Transverse colon (tissue), 4 donors: ENCODE measurements around the gene TBX6.
A peak's percentile ranks its signal among the peaks of the same experiment; 100 is the strongest.

ENCODE experiments used
- CTCF ChIP-seq, 5 experiments: fragments of 200-600 bp in 3 of 5; fragments of 450-650 bp in 2 of 5; sonication (generic) in 3 of 5; IDR thresholded peaks; 1 replicate in 2 of 5; 2 replicates in 3 of 5; pipeline ENCODE4 v1.5.1; 2016 to 2017; ENCODE audit warnings: antibody characterized with exemption in 5 of 5, inconsistent platforms in 3 of 5, mild to moderate bottlenecking in 2 of 5, moderate library complexity in 1 of 5
- POLR2AphosphoS5 ChIP-seq, 3 donors: sonication (generic); formaldehyde crosslinking; IDR thresholded peaks; one replicate each; pipeline ENCODE4 v1.6.1; 2016; ENCODE audit warnings: antibody characterized with exemption in 3 of 3

- TF ChIP-seq CTCF (IDR thresholded peaks at IDR 0.05) (peak; percentile 29 to 57 (median 36)), POLR2AphosphoS5 (IDR thresholded peaks at IDR 0.05) (no peak)
These were observed 22.7 kb downstream of the TBX6 start for GRCh38 chr16:30068750-30069610.
